ENCODE measurements around the gene DNTT.
A peak's percentile ranks its signal among the peaks of the same experiment; 100 is the strongest.
"Not testable (repeated sequence)": the region's sequence is repeated elsewhere in the genome, so short reads cannot be mapped to it uniquely, and the experiment has no call there.

Gene DNTT

GRCh38 chr10:96276831-96277230 is 27.4 kb upstream of the DNTT start:
- DNase-seq: no peak

- DNase-seq: no peak
Observed at GRCh38 chr10:96279191-96279641, 25.0 kb upstream of the DNTT start.

- DNase-seq: no peak
Observed at GRCh38 chr10:96280859-96281258, 23.4 kb upstream of the DNTT start.

- DNase-seq: no peak
Observed at GRCh38 chr10:96281444-96282029, 22.7 kb upstream of the DNTT start.

- DNase-seq: no peak
Observed at GRCh38 chr10:96283351-96283750, 20.9 kb upstream of the DNTT start.

GRCh38 chr10:96283756-96284155 is 20.5 kb upstream of the DNTT start:
- DNase-seq: no peak

- no peak for DNase-seq
Observed at GRCh38 chr10:96285331-96285752, 18.9 kb upstream of the DNTT start.

GRCh38 chr10:96287392-96288105 is 16.7 kb upstream of the DNTT start:
- DNase-seq: no peak

- DNase-seq: no peak
Observed at GRCh38 chr10:96288151-96288621, 16.0 kb upstream of the DNTT start.

- no peak for DNase-seq
Observed at GRCh38 chr10:96289218-96289910, 14.9 kb upstream of the DNTT start.

- DNase-seq: no peak
Observed at GRCh38 chr10:96290368-96291133, 13.7 kb upstream of the DNTT start.

- no peak for DNase-seq
Observed at GRCh38 chr10:96292971-96293920, 11.0 kb upstream of the DNTT start.

- no peak for DNase-seq
Observed at GRCh38 chr10:96295475-96295874, 8.8 kb upstream of the DNTT start.

- no peak for DNase-seq
Observed at GRCh38 chr10:96297486-96297885, 6.7 kb upstream of the DNTT start.

GRCh38 chr10:96298362-96298761 is 5.9 kb upstream of the DNTT start:
- no peak for DNase-seq

GRCh38 chr10:96299383-96299782 is 4.9 kb upstream of the DNTT start:
- no peak for DNase-seq

- DNase-seq: no peak
Observed at GRCh38 chr10:96301616-96302015, 2.6 kb upstream of the DNTT start.

- peak; percentile 14 for DNase-seq
Observed at GRCh38 chr10:96305019-96305418, 785 bp downstream of the DNTT start.

- DNase-seq: peak; percentile 17
Observed at GRCh38 chr10:96306516-96306915, 2.3 kb downstream of the DNTT start.

GRCh38 chr10:96308854-96309253 is 4.6 kb downstream of the DNTT start:
- DNase-seq: not testable (repeated sequence)

GRCh38 chr10:96309628-96310320 is 5.5 kb downstream of the DNTT start:
- DNase-seq: no peak
